WTC11 (cell line): Measurements from ENCODE around the gene PIERCE2. TPM values are rescaled to one million over a fixed set of nuclear protein-coding genes. Genes with fewer than 3 reads are reported as not detected.
A peak's percentile ranks its signal among the peaks of the same experiment; 100 is the strongest.

Experiments used
- ATAC-seq: fragments of 200-7000 bp; cut with Tn5 transposase; 2 replicates; pipeline ENCODE4 v1.10.0; 2021; ENCODE audit warnings: mild to moderate bottlenecking, moderate library complexity
- CTCF ChIA-PET: fragments of 300-600 bp; sonication (Branson Sonifier 250); formaldehyde crosslinking; loops from one replicate; lab custom pipeline; 2021; ENCODE audit warnings: antibody characterized with exemption; lab: Charles Lee
- POLR2A ChIA-PET: fragments of 350-600 bp; sonication (Branson Sonifier 250); formaldehyde crosslinking; loops from one replicate; lab custom pipeline; 2021; ENCODE audit warnings: antibody characterized with exemption; lab: Charles Lee
- DNase-seq: peaks from one replicate; pipeline ENCODE4 v3.0.0; 2021; ENCODE audit warnings: low spot score
- H3K27ac Mint-ChIP-seq: 2 replicates; pipeline ENCODE4 v1.8.0; 2021; ENCODE audit warnings: mixed read lengths
- H3K27me3 Mint-ChIP-seq: 2 replicates; pipeline ENCODE4 v1.8.0; 2021; ENCODE audit warnings: low read depth, mild to moderate bottlenecking, moderate library complexity, mixed read lengths
- H3K36me3 Mint-ChIP-seq: 2 replicates; pipeline ENCODE4 v1.8.0; 2021; ENCODE audit warnings: mixed read lengths
- H3K4me1 Mint-ChIP-seq: 2 replicates; pipeline ENCODE4 v1.8.0; 2022; ENCODE audit warnings: mixed read lengths
- H3K4me3 Mint-ChIP-seq: 2 replicates; pipeline ENCODE4 v1.8.0; 2021; ENCODE audit warnings: mild to moderate bottlenecking, moderate library complexity, mixed read lengths
- H3K9me3 Mint-ChIP-seq: 2 replicates; pipeline ENCODE4 v1.8.0; 2021; ENCODE audit warnings: mixed read lengths
- CBFB ChIP-seq: sonication (generic); formaldehyde crosslinking; IDR thresholded peaks from 2 replicates; pipeline ENCODE4 v1.8.1; 2022; ENCODE audit warnings: mild to moderate bottlenecking, low read depth, missing genetic modification reagents
- CREM ChIP-seq: sonication (generic); formaldehyde crosslinking; IDR thresholded peaks from 2 replicates; pipeline ENCODE4 v1.8.1; 2022; ENCODE audit warnings: mild to moderate bottlenecking, missing genetic modification reagents, moderate library complexity
- E2F4 ChIP-seq: sonication (generic); formaldehyde crosslinking; IDR thresholded peaks from 2 replicates; pipeline ENCODE4 v1.8.1; 2022; ENCODE audit warnings: low read depth, mild to moderate bottlenecking, moderate library complexity, missing genetic modification reagents, borderline replicate concordance
- GRHL2 ChIP-seq: fragments of 250-450 bp; sonication (Bioruptor Pico); IDR thresholded peaks from 2 replicates; pipeline ENCODE4 v1.8.0; 2022; ENCODE audit warnings: mild to moderate bottlenecking, moderate library complexity; ENCODE audit not compliant: insufficient replicate concordance, severe bottlenecking
- GTF2I ChIP-seq: fragments of 250-450 bp; sonication (Bioruptor Pico); conservative IDR thresholded peaks from 2 replicates; pipeline ENCODE4 v1.4.0; 2021; ENCODE audit warnings: mild to moderate bottlenecking
- HMGA2 ChIP-seq: fragments of 250-450 bp; sonication (Bioruptor Pico); IDR thresholded peaks from 2 replicates; pipeline ENCODE4 v1.4.0; 2021; ENCODE audit warnings: mild to moderate bottlenecking, moderate library complexity
- JAZF1 ChIP-seq: fragments of 250-450 bp; sonication (Bioruptor Pico); IDR thresholded peaks from 2 replicates; pipeline ENCODE4 v1.9.0; 2021; ENCODE audit warnings: moderate library complexity, mild to moderate bottlenecking, inconsistent platforms
- JUN ChIP-seq: sonication (generic); formaldehyde crosslinking; IDR thresholded peaks from 2 replicates; pipeline ENCODE4 v1.8.0; 2023; ENCODE audit warnings: mild to moderate bottlenecking, missing genetic modification reagents
- KAT7 ChIP-seq: sonication (generic); formaldehyde crosslinking; IDR thresholded peaks from 2 replicates; pipeline ENCODE4 v1.8.1; 2023; ENCODE audit warnings: missing genetic modification reagents, mild to moderate bottlenecking, borderline replicate concordance
- MXD4 ChIP-seq: fragments of 250-450 bp; sonication (Bioruptor Pico); IDR thresholded peaks from 2 replicates; pipeline ENCODE4 v1.8.0; 2021; ENCODE audit warnings: mild to moderate bottlenecking, moderate library complexity, borderline replicate concordance
- MYBL2 ChIP-seq: sonication (generic); formaldehyde crosslinking; IDR thresholded peaks from 2 replicates; pipeline ENCODE4 v1.8.1; 2023; ENCODE audit warnings: mild to moderate bottlenecking, moderate library complexity, missing genetic modification reagents
- NFATC4 ChIP-seq: fragments of 250-450 bp; sonication (Bioruptor Pico); IDR thresholded peaks from 2 replicates; pipeline ENCODE4 v1.9.0; 2021; ENCODE audit warnings: mild to moderate bottlenecking
- NFYB ChIP-seq: sonication (generic); formaldehyde crosslinking; conservative IDR thresholded peaks from 2 replicates; pipeline ENCODE4 v1.8.0; 2022; ENCODE audit warnings: low read depth, missing genetic modification reagents
- NR3C1 ChIP-seq: sonication (generic); formaldehyde crosslinking; conservative IDR thresholded peaks from 2 replicates; pipeline ENCODE4 v1.8.1; 2023; ENCODE audit warnings: low read depth, mild to moderate bottlenecking, missing genetic modification reagents
- PRRX2 ChIP-seq: fragments of 250-450 bp; sonication (Bioruptor Pico); IDR thresholded peaks from 2 replicates; pipeline ENCODE4 v1.8.0; 2021; ENCODE audit warnings: mild to moderate bottlenecking
- RELA ChIP-seq: sonication (generic); formaldehyde crosslinking; IDR thresholded peaks from 2 replicates; pipeline ENCODE4 v1.8.1; 2022; ENCODE audit warnings: missing genetic modification reagents, mild to moderate bottlenecking, borderline replicate concordance
- SMAD3 ChIP-seq: sonication (generic); formaldehyde crosslinking; IDR thresholded peaks from 2 replicates; pipeline ENCODE4 v1.8.0; 2022; ENCODE audit warnings: missing genetic modification reagents, mild to moderate bottlenecking, borderline replicate concordance
- SMAD4 ChIP-seq: sonication (generic); formaldehyde crosslinking; IDR thresholded peaks from 2 replicates; pipeline ENCODE4 v1.8.0; 2022; ENCODE audit warnings: mild to moderate bottlenecking, missing genetic modification reagents
- SP1 ChIP-seq: sonication (generic); formaldehyde crosslinking; conservative IDR thresholded peaks from 2 replicates; pipeline ENCODE4 v1.8.1; 2022; ENCODE audit warnings: missing genetic modification reagents
- ZNF396 ChIP-seq: fragments of 250-450 bp; sonication (Bioruptor Pico); IDR thresholded peaks from 2 replicates; pipeline ENCODE4 v1.8.0; 2021; ENCODE audit warnings: mild to moderate bottlenecking, moderate library complexity, borderline replicate concordance
- ZNF423 ChIP-seq: fragments of 250-450 bp; sonication (Bioruptor Pico); IDR thresholded peaks from 2 replicates; pipeline ENCODE4 v2.1.2; 2022; ENCODE audit warnings: mild to moderate bottlenecking, moderate library complexity
- total RNA-seq: library from RNA; stranded (reverse); gene quantifications from 3 replicates; pipeline ENCODE4 v1.2.3, GENCODE V29; 2021
- TF ChIP-seq, protein P1 (sequence below): sonication (generic); formaldehyde crosslinking; IDR thresholded peaks from 2 replicates; pipeline ENCODE4 v1.8.1; 2023; ENCODE audit warnings: mild to moderate bottlenecking, missing genetic modification reagents
- TF ChIP-seq, protein P2 (sequence below): sonication (generic); formaldehyde crosslinking; IDR thresholded peaks from 2 replicates; pipeline ENCODE4 v1.8.1; 2023; ENCODE audit warnings: mild to moderate bottlenecking, missing genetic modification reagents, moderate library complexity
- TF ChIP-seq, protein P3 (sequence below): sonication (generic); formaldehyde crosslinking; conservative IDR thresholded peaks from 2 replicates; pipeline ENCODE4 v1.8.1; 2022; ENCODE audit warnings: mild to moderate bottlenecking, missing genetic modification reagents
- TF ChIP-seq, protein P4 (sequence below): fragments of 250-450 bp; sonication (Bioruptor Pico); IDR thresholded peaks from 2 replicates; pipeline ENCODE4 v1.9.0; 2021; ENCODE audit warnings: mild to moderate bottlenecking
- TF ChIP-seq, protein P5 (sequence below): sonication (generic); formaldehyde crosslinking; IDR thresholded peaks from 2 replicates; pipeline ENCODE4 v1.8.1; 2022; ENCODE audit warnings: mild to moderate bottlenecking, moderate library complexity, missing genetic modification reagents
- TF ChIP-seq, protein P6 (sequence below): sonication (generic); formaldehyde crosslinking; IDR thresholded peaks from 2 replicates; pipeline ENCODE4 v1.8.0; 2023; ENCODE audit warnings: mild to moderate bottlenecking, missing genetic modification reagents

PIERCE2 gene
- total RNA-seq, 1 experiment from 2014 or later = 1.8 TPM

GRCh38 chr15:55383687-55384086 is 24.6 kb upstream of the PIERCE2 start:
- Mint-ChIP-seq H3K27me3 (no peaks in the 10 kb centered on the region), H3K27ac (no peak overlapping the region), H3K36me3 (peaks cover 12% of the 10 kb centered on the region), H3K4me1 (no peaks in the 10 kb centered on the region), H3K4me3 (no peak overlapping the region), H3K9me3 (peaks cover 6% of the 10 kb centered on the region)
- ATAC-seq (no peak), DNase-seq (no peak)
- ChIA-PET CTCF (no interaction called here), POLR2A (no interaction called here)
- TF ChIP-seq, protein P1, sequence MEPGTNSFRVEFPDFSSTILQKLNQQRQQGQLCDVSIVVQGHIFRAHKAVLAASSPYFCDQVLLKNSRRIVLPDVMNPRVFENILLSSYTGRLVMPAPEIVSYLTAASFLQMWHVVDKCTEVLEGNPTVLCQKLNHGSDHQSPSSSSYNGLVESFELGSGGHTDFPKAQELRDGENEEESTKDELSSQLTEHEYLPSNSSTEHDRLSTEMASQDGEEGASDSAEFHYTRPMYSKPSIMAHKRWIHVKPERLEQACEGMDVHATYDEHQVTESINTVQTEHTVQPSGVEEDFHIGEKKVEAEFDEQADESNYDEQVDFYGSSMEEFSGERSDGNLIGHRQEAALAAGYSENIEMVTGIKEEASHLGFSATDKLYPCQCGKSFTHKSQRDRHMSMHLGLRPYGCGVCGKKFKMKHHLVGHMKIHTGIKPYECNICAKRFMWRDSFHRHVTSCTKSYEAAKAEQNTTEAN (CRISPR knock-in tag) = no peak
- TF ChIP-seq GRHL2 (CRISPR knock-in tag) (no peak), E2F4 (no peak)
- TF ChIP-seq, protein P2, sequence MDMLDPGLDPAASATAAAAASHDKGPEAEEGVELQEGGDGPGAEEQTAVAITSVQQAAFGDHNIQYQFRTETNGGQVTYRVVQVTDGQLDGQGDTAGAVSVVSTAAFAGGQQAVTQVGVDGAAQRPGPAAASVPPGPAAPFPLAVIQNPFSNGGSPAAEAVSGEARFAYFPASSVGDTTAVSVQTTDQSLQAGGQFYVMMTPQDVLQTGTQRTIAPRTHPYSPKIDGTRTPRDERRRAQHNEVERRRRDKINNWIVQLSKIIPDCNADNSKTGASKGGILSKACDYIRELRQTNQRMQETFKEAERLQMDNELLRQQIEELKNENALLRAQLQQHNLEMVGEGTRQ (CRISPR knock-in tag) = no peak

DNA sequence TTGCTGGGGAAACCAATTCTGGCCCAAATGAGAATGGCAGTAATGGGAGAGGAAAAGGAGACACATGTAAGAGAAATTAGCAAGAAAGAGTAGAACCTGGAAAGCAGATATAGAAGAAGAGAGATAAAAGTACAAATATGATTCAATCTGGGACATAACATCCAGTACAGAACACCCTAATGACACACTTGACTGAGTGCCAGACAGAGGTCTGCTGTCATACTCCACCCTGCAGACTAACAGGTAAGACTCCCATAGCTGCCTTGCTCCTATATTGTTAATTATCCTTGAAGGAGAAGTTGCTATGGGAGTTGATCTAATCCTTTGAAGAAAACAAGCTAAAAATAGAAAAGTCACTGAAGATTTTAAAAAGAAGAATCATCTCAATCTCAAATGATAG is 21.3 kb upstream of the PIERCE2 start:
- no peak for TF ChIP-seq RELA (CRISPR knock-in tag)
- TF ChIP-seq GTF2I (CRISPR knock-in tag) = no peak
- no peak for TF ChIP-seq SMAD3 (CRISPR knock-in tag)
- TF ChIP-seq SMAD4 = no peak
- TF ChIP-seq NFYB (CRISPR knock-in tag) = no peak
- TF ChIP-seq NR3C1 = no peak
- no peak for TF ChIP-seq HMGA2 (CRISPR knock-in tag)
- TF ChIP-seq PRRX2 (CRISPR knock-in tag) = no peak
- TF ChIP-seq, protein P3, sequence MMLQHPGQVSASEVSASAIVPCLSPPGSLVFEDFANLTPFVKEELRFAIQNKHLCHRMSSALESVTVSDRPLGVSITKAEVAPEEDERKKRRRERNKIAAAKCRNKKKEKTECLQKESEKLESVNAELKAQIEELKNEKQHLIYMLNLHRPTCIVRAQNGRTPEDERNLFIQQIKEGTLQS (CRISPR knock-in tag) = no peak
- TF ChIP-seq MXD4 (CRISPR knock-in tag) = no peak
- TF ChIP-seq JAZF1 (CRISPR knock-in tag) = no peak
- TF ChIP-seq, protein P4, sequence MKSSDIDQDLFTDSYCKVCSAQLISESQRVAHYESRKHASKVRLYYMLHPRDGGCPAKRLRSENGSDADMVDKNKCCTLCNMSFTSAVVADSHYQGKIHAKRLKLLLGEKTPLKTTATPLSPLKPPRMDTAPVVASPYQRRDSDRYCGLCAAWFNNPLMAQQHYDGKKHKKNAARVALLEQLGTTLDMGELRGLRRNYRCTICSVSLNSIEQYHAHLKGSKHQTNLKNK (CRISPR knock-in tag) = no peak
- no peak for TF ChIP-seq ZNF423 (CRISPR knock-in tag)
- no peak for TF ChIP-seq JUN (CRISPR knock-in tag)
- TF ChIP-seq MYBL2 = no peak
- TF ChIP-seq NFATC4 (CRISPR knock-in tag) = no peak
- no peak for TF ChIP-seq KAT7
- TF ChIP-seq CREM (CRISPR knock-in tag) = no peak
- no peak for TF ChIP-seq GRHL2 (CRISPR knock-in tag)
- ChIA-PET CTCF (interaction anchor here (0.6 kb wide), 2 partner anchors 22 to 33 kb away, joined by 3 to 7 read pairs; partner anchors contain the start of gene PIERCE2), POLR2A (no interaction called here)
- ATAC-seq (no peak), DNase-seq (no peak)
- Mint-ChIP-seq H3K36me3 (peaks cover 12% of the 10 kb centered on the region), H3K4me3 (no peak overlapping the region), H3K4me1 (no peaks in the 10 kb centered on the region), H3K27me3 (no peaks in the 10 kb centered on the region), H3K9me3 (peaks cover 6% of the 10 kb centered on the region), H3K27ac (peak overlapping the region; percentile 43)

GRCh38 chr15:55389264-55389607 is 19.1 kb upstream of the PIERCE2 start:
- Mint-ChIP-seq H3K27ac (no peak overlapping the region), H3K9me3 (0 out of 2 replicates have a peak, but pooled peaks cover 3% of the 10 kb centered on the region), H3K36me3 (peaks cover 3% of the 10 kb centered on the region; the same call in 1 of the 2 replicates), H3K27me3 (no peaks in the 10 kb centered on the region), H3K4me3 (no peak overlapping the region), H3K4me1 (no peaks in the 10 kb centered on the region)
- DNase-seq = no peak
- ATAC-seq = no peak
- CTCF ChIA-PET = no interaction called here
- POLR2A ChIA-PET = no interaction called here
- TF ChIP-seq, protein P5, sequence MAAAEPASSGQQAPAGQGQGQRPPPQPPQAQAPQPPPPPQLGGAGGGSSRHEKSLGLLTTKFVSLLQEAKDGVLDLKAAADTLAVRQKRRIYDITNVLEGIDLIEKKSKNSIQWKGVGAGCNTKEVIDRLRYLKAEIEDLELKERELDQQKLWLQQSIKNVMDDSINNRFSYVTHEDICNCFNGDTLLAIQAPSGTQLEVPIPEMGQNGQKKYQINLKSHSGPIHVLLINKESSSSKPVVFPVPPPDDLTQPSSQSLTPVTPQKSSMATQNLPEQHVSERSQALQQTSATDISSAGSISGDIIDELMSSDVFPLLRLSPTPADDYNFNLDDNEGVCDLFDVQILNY (CRISPR knock-in tag) = no peak
- TF ChIP-seq ZNF423 (CRISPR knock-in tag) (no peak), CBFB (CRISPR knock-in tag) (no peak), NR3C1 (no peak), ZNF396 (CRISPR knock-in tag) (no peak), SP1 (no peak), SMAD4 (no peak), NFYB (CRISPR knock-in tag) (no peak)
- TF ChIP-seq, protein P6, sequence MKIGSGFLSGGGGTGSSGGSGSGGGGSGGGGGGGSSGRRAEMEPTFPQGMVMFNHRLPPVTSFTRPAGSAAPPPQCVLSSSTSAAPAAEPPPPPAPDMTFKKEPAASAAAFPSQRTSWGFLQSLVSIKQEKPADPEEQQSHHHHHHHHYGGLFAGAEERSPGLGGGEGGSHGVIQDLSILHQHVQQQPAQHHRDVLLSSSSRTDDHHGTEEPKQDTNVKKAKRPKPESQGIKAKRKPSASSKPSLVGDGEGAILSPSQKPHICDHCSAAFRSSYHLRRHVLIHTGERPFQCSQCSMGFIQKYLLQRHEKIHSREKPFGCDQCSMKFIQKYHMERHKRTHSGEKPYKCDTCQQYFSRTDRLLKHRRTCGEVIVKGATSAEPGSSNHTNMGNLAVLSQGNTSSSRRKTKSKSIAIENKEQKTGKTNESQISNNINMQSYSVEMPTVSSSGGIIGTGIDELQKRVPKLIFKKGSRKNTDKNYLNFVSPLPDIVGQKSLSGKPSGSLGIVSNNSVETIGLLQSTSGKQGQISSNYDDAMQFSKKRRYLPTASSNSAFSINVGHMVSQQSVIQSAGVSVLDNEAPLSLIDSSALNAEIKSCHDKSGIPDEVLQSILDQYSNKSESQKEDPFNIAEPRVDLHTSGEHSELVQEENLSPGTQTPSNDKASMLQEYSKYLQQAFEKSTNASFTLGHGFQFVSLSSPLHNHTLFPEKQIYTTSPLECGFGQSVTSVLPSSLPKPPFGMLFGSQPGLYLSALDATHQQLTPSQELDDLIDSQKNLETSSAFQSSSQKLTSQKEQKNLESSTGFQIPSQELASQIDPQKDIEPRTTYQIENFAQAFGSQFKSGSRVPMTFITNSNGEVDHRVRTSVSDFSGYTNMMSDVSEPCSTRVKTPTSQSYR = no peak
